SW 1271 (cell line): ENCODE data around the gene FTO.

Experiments
- DNase-seq, 2 experiments: peaks; one replicate each; lab custom pipeline; 2025; lab: John Stamatoyannopoulos, UW

FTO gene

GRCh38 chr16:54126907-54127306 lies 423.0 kb downstream of the FTO start:
- DNase-seq: no peak

GRCh38 chr16:54128629-54129234 lies 424.8 kb downstream of the FTO start:
- no peak for DNase-seq

- no peak for DNase-seq
These were observed 425.9 kb downstream of the FTO start for GRCh38 chr16:54129810-54130209.

GRCh38 chr16:54135361-54136275 lies 431.7 kb downstream of the FTO start:
- DNase-seq: no peak

GRCh38 chr16:54136276-54136625 lies 432.3 kb downstream of the FTO start:
- DNase-seq: no peak

- no peak for DNase-seq
These were observed 436.3 kb downstream of the FTO start for GRCh38 chr16:54140057-54140787.

- DNase-seq: no peak
These were observed 436.8 kb downstream of the FTO start for GRCh38 chr16:54140788-54141136.

GRCh38 chr16:54142787-54143186 lies 438.8 kb downstream of the FTO start:
- no peak for DNase-seq

GRCh38 chr16:54143410-54143809 lies 439.5 kb downstream of the FTO start:
- no peak for DNase-seq

- DNase-seq: no peak
These were observed 440.1 kb downstream of the FTO start for GRCh38 chr16:54143934-54144571.

GRCh38 chr16:54144572-54144947 lies 440.6 kb downstream of the FTO start:
- no peak for DNase-seq

- no peak for DNase-seq
These were observed 441.9 kb downstream of the FTO start for GRCh38 chr16:54145881-54146280.

GRCh38 chr16:54148974-54149373 lies 445.0 kb downstream of the FTO start:
- DNase-seq: no peak

- DNase-seq: no peak
These were observed 446.9 kb downstream of the FTO start for GRCh38 chr16:54150861-54151260.

- DNase-seq: no peak
These were observed 448.6 kb downstream of the FTO start for GRCh38 chr16:54152362-54153239.

GRCh38 chr16:54153240-54153934 lies 449.4 kb downstream of the FTO start:
- DNase-seq: no peak

- DNase-seq: no peak
These were observed 452.4 kb downstream of the FTO start for GRCh38 chr16:54156349-54156748.

- no peak for DNase-seq
These were observed 455.0 kb downstream of the FTO start for GRCh38 chr16:54158986-54159385.

GRCh38 chr16:54159490-54160080 lies 455.6 kb downstream of the FTO start:
- DNase-seq: no peak

- no peak for DNase-seq
These were observed 456.4 kb downstream of the FTO start for GRCh38 chr16:54160252-54160860.
